ENCODE data around the gene CLCN1. TPM values are rescaled to one million over a fixed set of nuclear protein-coding genes. Genes with fewer than 3 reads are reported as not detected.

The CLCN1 gene
- total and polyA plus RNA-seq, 2 of the 8 experiments (the other 6 are each of a cell fraction or from before 2014, with no cell fraction given), result 0.36 to 0.41 TPM

DNA sequence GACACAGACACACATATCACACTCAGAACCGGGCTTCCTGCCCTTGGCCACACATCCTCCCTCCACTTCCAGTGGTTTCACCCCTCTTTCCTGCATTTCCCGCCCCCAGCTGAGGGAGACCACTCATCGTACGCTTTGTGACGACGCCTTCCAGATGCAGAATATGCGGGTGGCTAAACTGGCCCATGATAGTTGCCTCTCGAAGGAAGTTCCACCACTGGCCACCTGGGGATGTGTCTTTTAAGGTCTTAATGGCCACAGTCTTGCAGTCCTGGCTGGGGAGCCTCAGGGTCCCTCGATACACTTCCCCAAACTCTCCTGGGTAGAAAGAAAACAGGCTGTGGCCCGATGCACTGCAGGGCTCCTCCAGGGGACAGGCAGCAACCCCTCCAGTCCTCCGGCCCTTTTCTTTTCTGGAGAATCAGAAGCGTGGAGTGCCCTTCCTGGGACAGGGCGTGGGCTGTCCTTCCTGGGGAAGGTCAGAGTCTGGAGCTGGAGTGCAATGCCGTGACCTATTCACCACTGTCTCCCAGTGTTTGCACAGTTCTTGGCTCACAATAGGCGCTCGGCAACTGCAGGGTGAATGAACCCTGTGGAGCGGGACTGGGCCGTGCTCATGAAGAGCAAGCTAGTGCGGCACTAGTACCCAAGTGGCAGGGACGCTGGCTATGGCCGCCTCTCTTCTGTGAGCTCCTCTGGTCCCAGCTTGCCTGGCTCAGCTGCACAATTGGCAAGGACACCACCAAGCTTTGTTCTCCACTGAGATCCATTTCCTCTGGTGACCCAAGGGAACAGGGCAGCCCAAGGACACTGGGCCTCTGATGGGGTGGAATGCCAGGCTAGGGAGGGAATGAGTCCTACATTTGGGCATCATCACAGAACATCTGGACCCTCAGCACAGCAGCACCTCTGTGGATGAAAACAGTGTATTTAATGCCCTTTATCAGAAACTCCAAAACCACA lies 79.6 kb downstream of the CLCN1 start:
- Histone ChIP-seq H2BK12ac (ENCODE audit: low read depth, low read length) (no peak overlapping the region), H3K4me3 (ENCODE audit: extremely low read depth in 1 of 4, insufficient read depth in 2 of 4, low read depth in 3 of 4, low read length in 4 of 4) (no peak overlapping the region), H3K23ac (ENCODE audit: insufficient read length) (no peak overlapping the region), H3K4ac (replicated peaks; ENCODE audit: insufficient read length, low read depth, low read length) (no peak overlapping the region), H3K27ac (ENCODE audit: low read depth, low read length) (no peak overlapping the region), H4K91ac (replicated peaks; ENCODE audit: insufficient read length, low read length) (no peak overlapping the region), H3K14ac (ENCODE audit: insufficient read length) (no peak overlapping the region), H2BK120ac (replicated peaks; ENCODE audit: low read depth, low read length) (no peak overlapping the region), H3K23me2 (ENCODE audit: low read depth, low read length) (no peaks in the 10 kb centered on the region), H3K9ac (replicated peaks in 1 of 4; ENCODE audit: extremely low read depth in 1 of 4, low read depth in 3 of 4, low read length in 3 of 4) (no peak overlapping the region), H2BK20ac (ENCODE audit: low read length) (no peak overlapping the region), H2AFZ (ENCODE audit: low read length) (no peak overlapping the region), H3K4me1 (replicated peaks in 1 of 4; ENCODE audit: control insufficient read depth in 3 of 4, insufficient read depth in 4 of 4, low read length in 3 of 4) (no peaks in the 10 kb centered on the region; a peak in 1 of 7 replicates), H2BK5ac (ENCODE audit: low read depth, low read length) (no peak overlapping the region), H3K79me2 (ENCODE audit: control insufficient read depth in 1 of 2, insufficient read depth in 2 of 2, low read length in 2 of 2) (peaks cover 0 to 2% of the 10 kb centered on the region in 2 experiments; a peak in 2 of 4 replicates), H3K27me3 (replicated peaks in 1 of 4; ENCODE audit: control insufficient read depth in 3 of 4, extremely low read depth in 1 of 4, insufficient read depth in 3 of 4, low read length in 3 of 4) (no peaks in the 10 kb centered on the region), H4K8ac (ENCODE audit: extremely low read depth, insufficient read depth, low read length) (no peak overlapping the region), H4K5ac (ENCODE audit: insufficient read length, low read depth, low read length) (no peak overlapping the region), H2BK15ac (ENCODE audit: low read length) (no peak overlapping the region), H3K56ac (replicated peaks; ENCODE audit: insufficient read length, low read depth, low read length) (no peak overlapping the region), H3K79me1 (ENCODE audit: low read depth, low read length) (peaks cover 2% of the 10 kb centered on the region; the same call in 1 of the 2 replicates), H4K20me1 (replicated peaks in 1 of 2; ENCODE audit: control insufficient read depth in 1 of 2, insufficient read depth in 2 of 2, low read length in 2 of 2) (peaks cover 22 to 40% of the 10 kb centered on the region in 2 experiments), H3K36me3 (ENCODE audit: control insufficient read depth in 2 of 4, insufficient read depth in 4 of 4, low read length in 3 of 4) (peaks cover 45 to 94% (median 88%) of the 10 kb centered on the region in 4 experiments), H3K18ac (ENCODE audit: extremely low read depth, low read length) (no peak overlapping the region), H3K4me2 (ENCODE audit: insufficient read depth in 1 of 2, low read depth in 2 of 2, low read length in 2 of 2) (no peak overlapping the region), H2AK5ac (ENCODE audit: low read depth, low read length) (no peak overlapping the region), H3K9me3 (ENCODE audit: insufficient read depth in 2 of 2, low read depth in 1 of 2, low read length in 1 of 2) (no peaks in the 10 kb centered on the region)
- ChIA-PET POLR2A (ENCODE audit: partially characterized antibody) (interaction anchor here (0.6 to 25.2 kb wide), 6 partner anchors 7 to 64 kb away, joined by 3 to 518 read pairs (median 5); partner anchors contain the start of genes EPHA1, FAM131B and ZYX), CTCF (ENCODE audit: partially characterized antibody) (interaction anchor here (1.3 to 23.5 kb wide), 9 partner anchors 11 to 96 kb away, joined by 3 to 359 read pairs (median 5); partner anchors contain the start of genes EPHA1 and ZYX)
- WGBS, 2 experiments (ENCODE audit: extremely low coverage in 1 of 2, insufficient coverage in 1 of 2, insufficient read length in 1 of 2, insufficient replicate concordance in 2 of 2, low coverage in 1 of 2, low lambda C conversion rate in 2 of 2, missing lambda C conversion rate in 1 of 2), result 93% methylated on average over 21 of the region's 21 CpGs; no CpG with 5 or more reads in 1 of the 2 experiments
- FAIRE-seq, result no peak
- no peak for DNase-seq (ENCODE audit: low read depth in 1 of 2, low spot score in 2 of 2)
- TF ChIP-seq SP1 (IDR thresholded peaks at IDR 0.05; ENCODE audit: low read depth, low read length) (no peak), GABPA (IDR thresholded peaks at IDR 0.05; ENCODE audit: borderline replicate concordance, insufficient read depth, low read length) (no peak), RBBP5 (IDR thresholded peaks at IDR 0.05; ENCODE audit: borderline replicate concordance, low read depth, low read length) (no peak), POLR2AphosphoS5 (IDR thresholded peaks at IDR 0.05; ENCODE audit: low read depth, low read length) (no peak), EZH2 (IDR thresholded peaks at IDR 0.05; ENCODE audit: low read depth, low read length, severe bottlenecking) (no peak), CBX5 (IDR thresholded peaks at IDR 0.05; ENCODE audit: low read depth, low read length) (no peak), SAP30 (IDR thresholded peaks at IDR 0.05; ENCODE audit: insufficient read depth, insufficient replicate concordance, low read length) (no peak)
- TF ChIP-seq, protein P1, sequence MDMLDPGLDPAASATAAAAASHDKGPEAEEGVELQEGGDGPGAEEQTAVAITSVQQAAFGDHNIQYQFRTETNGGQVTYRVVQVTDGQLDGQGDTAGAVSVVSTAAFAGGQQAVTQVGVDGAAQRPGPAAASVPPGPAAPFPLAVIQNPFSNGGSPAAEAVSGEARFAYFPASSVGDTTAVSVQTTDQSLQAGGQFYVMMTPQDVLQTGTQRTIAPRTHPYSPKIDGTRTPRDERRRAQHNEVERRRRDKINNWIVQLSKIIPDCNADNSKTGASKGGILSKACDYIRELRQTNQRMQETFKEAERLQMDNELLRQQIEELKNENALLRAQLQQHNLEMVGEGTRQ (IDR thresholded peaks at IDR 0.05; ENCODE audit: low read length), result no peak
- TF ChIP-seq, protein P2, sequence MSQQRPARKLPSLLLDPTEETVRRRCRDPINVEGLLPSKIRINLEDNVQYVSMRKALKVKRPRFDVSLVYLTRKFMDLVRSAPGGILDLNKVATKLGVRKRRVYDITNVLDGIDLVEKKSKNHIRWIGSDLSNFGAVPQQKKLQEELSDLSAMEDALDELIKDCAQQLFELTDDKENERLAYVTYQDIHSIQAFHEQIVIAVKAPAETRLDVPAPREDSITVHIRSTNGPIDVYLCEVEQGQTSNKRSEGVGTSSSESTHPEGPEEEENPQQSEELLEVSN (IDR thresholded peaks at IDR 0.05), result no peak
